Cardiac fibroblast (primary cell): Measurements from ENCODE around the gene CPVL.
"Not testable (repeated sequence)": the region's sequence is repeated elsewhere in the genome, so short reads cannot be mapped to it uniquely, and the experiment has no call there.

Experiments used
- DNase-seq, 2 donors: peaks; one replicate each; pipeline versions ENCODE4 v3.0.0 to v3.0.0-alpha.2; 2010; ENCODE audit warnings: low read depth in 2 of 2
- H3K4me3 ChIP-seq, 2 donors: replicated peaks in 1 of 2; 1 replicate in 1 of 2; 2 replicates in 1 of 2; pipeline ENCODE4 v1.5.1; 2011; ENCODE audit warnings: low read depth in 2 of 2, low read length in 2 of 2, mild to moderate bottlenecking in 2 of 2, moderate library complexity in 1 of 2
- CTCF ChIP-seq: IDR thresholded peaks from one replicate; pipeline ENCODE4 v1.5.1; 2011; ENCODE audit warnings: low read depth, mild to moderate bottlenecking, low read length, inconsistent platforms

CPVL gene

GRCh38 chr7:29115130-29115687, 31.1 kb downstream of the CPVL start:
- no peak for DNase-seq
- H3K4me3 ChIP-seq = no peak overlapping the region
- no peak for TF ChIP-seq CTCF

GRCh38 chr7:29114266-29114665, 32.1 kb downstream of the CPVL start:
- not testable (repeated sequence) for H3K4me3 ChIP-seq, DNase-seq

GRCh38 chr7:29113384-29114102, 32.8 kb downstream of the CPVL start:
- TF ChIP-seq CTCF = peak; percentile 15
- no peak overlapping the region for H3K4me3 ChIP-seq
- DNase-seq = peak; percentile 38 to 44

GRCh38 chr7:29112721-29113120, 33.6 kb downstream of the CPVL start:
- H3K4me3 ChIP-seq = no peak overlapping the region
- no peak for DNase-seq
- no peak for TF ChIP-seq CTCF

GRCh38 chr7:29109899-29110298, 36.4 kb downstream of the CPVL start:
- DNase-seq = no peak
- no peak for TF ChIP-seq CTCF

GRCh38 chr7:29109358-29109757, 37.0 kb downstream of the CPVL start:
- H3K4me3 ChIP-seq = no peak overlapping the region
- no peak for DNase-seq
- TF ChIP-seq CTCF = no peak

More at GRCh38 chr7:29109899-29110298, 36.4 kb downstream of the CPVL start:
- H3K4me3 ChIP-seq = no peak overlapping the region

- no peak overlapping the region for H3K4me3 ChIP-seq
- no peak for DNase-seq
- no peak for TF ChIP-seq CTCF
These were observed 39.3 kb downstream of the CPVL start for GRCh38 chr7:29107056-29107455.
